Psoas muscle (tissue), 8 donors: Measurements from ENCODE around the gene COL8A1. TPM values are rescaled to one million over a fixed set of nuclear protein-coding genes. Genes with fewer than 3 reads are reported as not detected.
A peak's percentile ranks its signal among the peaks of the same experiment; 100 is the strongest.
"Not testable (repeated sequence)": the region's sequence is repeated elsewhere in the genome, so short reads cannot be mapped to it uniquely, and the experiment has no call there.

ENCODE experiments used
- ATAC-seq, 4 donors: fragments of 200-7000 bp; cut with Tn5 transposase; one replicate each; pipeline ENCODE4 v1.9.1; 2020; ENCODE audit warnings: moderate library complexity in 3 of 4, mild to moderate bottlenecking in 2 of 4
- DNase-seq, 2 donors: peaks; one replicate each; pipeline ENCODE4 v3.0.0-alpha.2; 2020
- H3K27ac ChIP-seq: fragments of 200-600 bp; one replicate; pipeline ENCODE4 v1.8.0; 2022
- H3K27me3 ChIP-seq, 3 donors: fragments of 200-600 bp in 1 of 3; one replicate each; pipeline versions ENCODE4 v1.6.1 to v1.8.0; 2013 to 2022; ENCODE audit warnings: low read length in 2 of 3, mild to moderate bottlenecking in 2 of 3, moderate library complexity in 1 of 3; ENCODE audit not compliant: insufficient read depth in 3 of 3
- H3K36me3 ChIP-seq, 2 donors: fragments of 200-600 bp in 1 of 2; one replicate each; pipeline versions ENCODE4 v1.6.1 to v1.8.0; 2013 to 2022; ENCODE audit warnings: low read depth in 1 of 2, mild to moderate bottlenecking in 1 of 2, moderate library complexity in 1 of 2; ENCODE audit not compliant: insufficient read depth in 1 of 2
- H3K4me1 ChIP-seq: fragments of 200-600 bp; one replicate; pipeline ENCODE4 v1.8.0; 2022
- H3K4me3 ChIP-seq: fragments of 200-600 bp; one replicate; pipeline ENCODE4 v1.8.0; 2022; ENCODE audit warnings: mild to moderate bottlenecking
- H3K9me3 ChIP-seq: fragments of 200-600 bp; one replicate; pipeline ENCODE4 v1.8.0; 2022
- WGBS, 3 donors: extraction: QIAGEN DNeasy Blood & Tissue Kit; methylation state at CpG; one replicate each; pipeline versions ENCODE4 v1.1.6 to v1.1.7; 2013; 5-methylcytosine and 5-hydroxymethylcytosine counted together
- intact Hi-C, 2 donors: fragments of 100-400 bp; cut with DNase I; formaldehyde crosslinking; loops; one replicate each; pipeline versions ENCODE4 v1.11.0 to v1.14.2; 2022
- long read RNA-seq, 2 donors: library from polyadenylated mRNA; unstranded; transcript quantifications; one replicate each; pipeline ENCODE4 v2.0.0, GENCODE V29; 2021
- polyA plus RNA-seq, 3 donors: library from polyadenylated mRNA; stranded (reverse); fragments of 200-250 nt; gene quantifications; one replicate each; pipeline ENCODE4 v1.2.3, GENCODE V29; 2013
- total RNA-seq, 4 donors: library from RNA; stranded (reverse); fragmentation: NEBNext Ultra II Directional in 2 of 4; extraction: Animal tissue kit (Norgen Biotek cat#: 25700) in 2 of 4; gene quantifications; one replicate each; pipeline versions ENCODE4 v1.2.1 to v1.2.4, GENCODE V29; 2021 to 2023
- TF ChIP-seq, protein P1 (sequence below): fragments of 200-600 bp; IDR thresholded peaks from one replicate; pipeline ENCODE4 v1.8.0; 2022; ENCODE audit warnings: antibody characterized with exemption
- donor health status: healthy with polysubstance abuse.
- donor health status: DM: no; HTN: no; CAD: no; lungs with moderate emphysema.
- donor health status: Bipolar disorder and iron deficiency.
- donor health status: healthy.
- donor health status: DM: yes; HTN: yes; CAD: no.
- donor health status: DM: no; HTN: no; CAD: no.
- donor health status: DM: no; HTN: no; CAD: no.
- donor health status: DM: yes; HTN: yes; CAD: no.

COL8A1 gene
- total RNA-seq = 10 to 100 TPM in 1 of 4 donors, 1 to 10 TPM in 3; 1.2 to 11.3 (median 4.9) TPM
- polyA plus RNA-seq = 1 to 10 TPM; 1.2 to 2.3 (median 1.3) TPM
- long read RNA-seq, donor 1, full-length matches to known transcripts = 10 of 14 reads
- long read RNA-seq, donor 1, partial matches to known transcripts = 1 of 14 reads
- long read RNA-seq, donor 1, other reads (novel, unspliced or antisense) = 3 of 14 reads
- long read RNA-seq, donor 2, full-length matches to known transcripts = 4 of 8 reads
- long read RNA-seq, donor 2, partial matches to known transcripts = 0 of 8 reads
- long read RNA-seq, donor 2, other reads (novel, unspliced or antisense) = 4 of 8 reads

DNA sequence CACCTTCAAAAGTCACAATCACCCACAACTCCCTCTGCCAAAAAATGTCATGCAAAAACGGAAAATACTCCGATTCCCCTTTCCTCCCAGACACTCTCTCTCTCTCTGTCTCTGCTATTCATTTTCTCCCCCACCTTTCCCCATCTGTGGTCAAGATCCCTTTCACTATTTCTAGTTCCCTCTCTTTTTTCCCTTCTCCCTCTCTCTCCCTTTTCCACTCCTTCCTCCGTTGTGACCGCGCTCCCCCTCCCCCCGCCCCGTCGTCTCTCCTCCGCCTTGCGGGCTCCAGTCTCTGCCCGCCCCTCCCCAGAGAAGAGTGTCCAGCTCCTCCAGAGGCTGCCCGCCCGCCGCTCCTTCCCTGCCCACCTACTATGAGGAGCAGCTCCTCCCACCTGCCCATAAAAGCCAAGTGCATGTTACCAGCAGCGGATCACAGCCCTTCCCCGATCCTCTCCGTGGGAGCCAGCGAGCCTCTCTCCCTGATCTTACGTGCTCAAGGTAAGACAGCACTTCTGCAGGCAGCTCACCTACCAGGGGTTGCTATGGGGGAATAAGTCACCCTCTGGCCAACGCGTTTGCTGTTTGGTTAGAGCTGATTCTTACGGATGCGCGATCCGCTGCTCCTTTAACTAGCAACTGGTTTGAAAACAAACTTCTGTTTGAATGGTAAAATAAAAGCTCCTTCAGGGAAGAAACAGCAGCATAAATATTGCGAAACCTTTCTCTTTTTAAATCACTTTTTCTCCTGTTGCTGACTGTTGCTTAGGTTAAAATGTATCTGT is at the start of gene COL8A1:
Gene COL8A1 (plus strand): TSS at position 428 of the 782 bp plus-strand sequence. CDS start 152,089 bp downstream, outside the sequence.
- no peaks in the 10 kb centered on the region for H3K9me3 ChIP-seq
- intact Hi-C loops = loop anchor here in 1 of 2 donors (10.0 kb wide), 1 partner anchor 46 kb away; no protein-coding TSS in a partner anchor
- peak; percentile 30 to 68 (median 40) for ATAC-seq
- TF ChIP-seq, protein P1, sequence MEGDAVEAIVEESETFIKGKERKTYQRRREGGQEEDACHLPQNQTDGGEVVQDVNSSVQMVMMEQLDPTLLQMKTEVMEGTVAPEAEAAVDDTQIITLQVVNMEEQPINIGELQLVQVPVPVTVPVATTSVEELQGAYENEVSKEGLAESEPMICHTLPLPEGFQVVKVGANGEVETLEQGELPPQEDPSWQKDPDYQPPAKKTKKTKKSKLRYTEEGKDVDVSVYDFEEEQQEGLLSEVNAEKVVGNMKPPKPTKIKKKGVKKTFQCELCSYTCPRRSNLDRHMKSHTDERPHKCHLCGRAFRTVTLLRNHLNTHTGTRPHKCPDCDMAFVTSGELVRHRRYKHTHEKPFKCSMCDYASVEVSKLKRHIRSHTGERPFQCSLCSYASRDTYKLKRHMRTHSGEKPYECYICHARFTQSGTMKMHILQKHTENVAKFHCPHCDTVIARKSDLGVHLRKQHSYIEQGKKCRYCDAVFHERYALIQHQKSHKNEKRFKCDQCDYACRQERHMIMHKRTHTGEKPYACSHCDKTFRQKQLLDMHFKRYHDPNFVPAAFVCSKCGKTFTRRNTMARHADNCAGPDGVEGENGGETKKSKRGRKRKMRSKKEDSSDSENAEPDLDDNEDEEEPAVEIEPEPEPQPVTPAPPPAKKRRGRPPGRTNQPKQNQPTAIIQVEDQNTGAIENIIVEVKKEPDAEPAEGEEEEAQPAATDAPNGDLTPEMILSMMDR = no peak
- no peaks in the 10 kb centered on the region for H3K4me1 ChIP-seq
- H3K27me3 ChIP-seq = peaks cover 0 to 34% (median 13%) of the 10 kb centered on the region in 3 donors
- H3K4me3 ChIP-seq = peak within 1 kb of the TSS; percentile 58
- H3K27ac ChIP-seq = peak within 1 kb of the TSS; percentile 47
- 6 to 8% (median 7%) methylated on average over 26 of the region's 26 CpGs for WGBS, 3 donors
- DNase-seq = peak; percentile 52 to 74
- no peaks in the 10 kb centered on the region for H3K36me3 ChIP-seq

DNA sequence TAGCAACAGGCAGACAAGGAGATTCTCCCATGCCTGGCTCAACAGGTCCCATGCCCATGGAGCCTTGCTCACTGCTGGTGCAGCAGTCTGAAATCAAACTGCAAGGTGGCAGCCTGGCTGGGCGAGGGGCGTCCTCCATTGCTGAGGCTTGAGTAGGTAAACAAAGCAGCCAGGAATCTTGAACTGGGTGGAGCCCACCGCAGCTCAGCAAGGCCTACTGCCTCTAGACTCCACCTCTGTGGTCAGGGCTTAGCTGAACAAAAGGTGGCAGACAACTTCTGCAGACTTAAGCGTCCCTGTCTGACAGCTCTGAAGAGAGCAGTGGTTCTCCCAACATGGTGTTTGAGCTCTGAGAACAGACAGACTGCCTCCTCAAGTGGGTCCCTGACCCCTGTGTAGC is 49.2 kb upstream of the COL8A1 start:
- ATAC-seq, H3K36me3 ChIP-seq, H3K27me3 ChIP-seq, H3K27ac ChIP-seq, H3K9me3 ChIP-seq, H3K4me3 ChIP-seq, H3K4me1 ChIP-seq, intact Hi-C loops, DNase-seq: not testable (repeated sequence)
- 45 to 48% (median 47%) methylated on average over 4 of the region's 4 CpGs for WGBS, 3 donors

DNA sequence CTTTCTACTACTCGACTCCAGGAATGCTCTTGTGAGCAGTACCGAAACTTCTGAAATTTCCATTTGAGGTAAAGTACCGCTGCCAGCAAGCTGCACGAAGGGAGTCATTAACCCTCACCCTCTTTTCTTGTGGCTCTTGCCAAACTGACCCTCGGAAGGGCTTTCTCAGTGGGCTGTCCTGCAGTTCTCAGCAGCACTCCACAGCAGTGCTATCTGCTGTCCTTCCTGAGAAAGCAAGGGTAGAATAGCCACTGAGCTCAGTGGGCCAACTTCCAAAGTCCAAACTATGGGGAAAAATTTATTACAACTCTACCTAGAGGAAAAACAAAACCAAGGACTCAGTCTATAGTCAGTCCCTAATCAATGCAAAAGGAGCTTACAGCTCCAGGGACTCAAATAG is 38.5 kb upstream of the COL8A1 start:
- TF ChIP-seq, protein P1 = no peak
- H3K27ac ChIP-seq = no peak overlapping the region
- no peaks in the 10 kb centered on the region for H3K36me3 ChIP-seq
- peaks cover 0 to 2% (median 0%) of the 10 kb centered on the region in 3 donors for H3K27me3 ChIP-seq
- no peak for DNase-seq
- no peaks in the 10 kb centered on the region for H3K9me3 ChIP-seq
- H3K4me3 ChIP-seq = no peak overlapping the region
- WGBS, 3 donors = 68 to 76% (median 70%) methylated on average over 5 of the region's 5 CpGs
- no peaks in the 10 kb centered on the region for H3K4me1 ChIP-seq
- no peak for ATAC-seq
- intact Hi-C loops = no loop called here

DNA sequence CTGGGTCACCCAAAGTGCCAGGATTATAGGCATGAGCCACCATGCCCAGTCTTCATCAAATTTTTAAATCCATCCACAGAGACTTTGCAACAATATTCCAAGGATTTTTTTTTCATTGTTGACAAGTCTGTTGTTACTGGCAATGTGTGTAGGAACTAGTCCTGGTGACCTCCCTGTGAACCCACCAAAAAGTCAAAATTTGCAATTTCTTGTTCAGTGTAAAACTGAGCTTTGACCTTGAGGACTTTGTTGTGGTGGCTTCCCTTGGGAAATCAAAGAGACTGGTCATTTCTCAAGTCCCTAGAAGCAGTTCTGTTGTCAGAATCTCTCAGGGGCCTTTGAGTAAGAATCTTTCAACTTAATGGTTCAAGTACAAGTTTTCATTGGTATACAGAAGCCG is 36.9 kb upstream of the COL8A1 start:
- no peaks in the 10 kb centered on the region for H3K4me1 ChIP-seq
- no peak overlapping the region for H3K4me3 ChIP-seq
- no peaks in the 10 kb centered on the region for H3K36me3 ChIP-seq
- ATAC-seq (no peak), DNase-seq (no peak)
- no peak overlapping the region for H3K27ac ChIP-seq
- 87 to 93% (median 90%) methylated on average over 1 of the region's 1 CpG for WGBS, 3 donors
- H3K9me3 ChIP-seq = no peaks in the 10 kb centered on the region
- peaks cover 0 to 2% (median 0%) of the 10 kb centered on the region in 3 donors for H3K27me3 ChIP-seq
- intact Hi-C loops = no loop called here
- TF ChIP-seq, protein P1 = no peak

DNA sequence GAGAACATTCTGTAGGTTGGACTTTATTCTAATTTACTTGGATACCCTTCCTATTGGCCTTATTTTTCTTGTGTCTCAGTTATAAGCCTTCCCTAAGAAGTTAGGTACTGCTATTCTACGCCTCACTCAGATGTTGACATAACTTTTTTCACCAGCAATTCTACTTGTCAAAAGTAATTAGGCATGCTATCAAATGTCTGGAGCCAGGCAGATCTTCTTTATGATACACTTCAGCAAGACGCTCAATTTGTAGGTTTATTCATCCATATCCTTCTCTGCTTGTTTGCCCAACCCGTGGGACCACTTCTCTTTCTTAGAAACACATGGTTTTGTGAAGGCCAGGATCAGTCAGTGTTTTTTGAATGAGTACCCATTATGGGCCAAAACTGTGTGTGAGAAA is 36.2 kb upstream of the COL8A1 start:
- DNase-seq = no peak
- Histone ChIP-seq H3K9me3 (no peaks in the 10 kb centered on the region), H3K36me3 (no peaks in the 10 kb centered on the region), H3K27ac (no peak overlapping the region), H3K4me3 (no peak overlapping the region), H3K4me1 (no peaks in the 10 kb centered on the region), H3K27me3 (peaks cover 0 to 2% (median 0%) of the 10 kb centered on the region in 3 donors)
- no peak for ATAC-seq
- intact Hi-C loops = no loop called here
- TF ChIP-seq, protein P1 = no peak
- WGBS, 3 donors = 30 to 52% (median 38%) methylated on average over 3 of the region's 3 CpGs
